Myocyte (in vitro differentiated cells): ENCODE measurements around the gene TPPP. TPM values are rescaled to one million over a fixed set of nuclear protein-coding genes. Genes with fewer than 3 reads are reported as not detected.

ENCODE experiments used
- total RNA-seq: library from RNA; depleted of rRNA; stranded (reverse); fragments of >200 nt; gene quantifications from 2 replicates; pipeline ENCODE4 v1.2.3, GENCODE V29; 2014

The TPPP gene
- total RNA-seq, 1 donor from 2014 or later: 0.24 TPM

Other genes starting within 250 kb of the TPPP start
- 5.4 and 6.8 TPM in 2 replicates for gene SLC9A3, start 168.9 kb downstream of the TPPP start, total RNA-seq
- gene CEP72, start 81.0 kb downstream of the TPPP start, total RNA-seq: 2.3 and 2.6 TPM in 2 replicates
- gene ZDHHC11B, start 91.4 kb upstream of the TPPP start, total RNA-seq: not detected in 2 replicates
- 0.37 and 0.73 TPM in 2 replicates for gene ZDHHC11, start 157.6 kb upstream of the TPPP start, total RNA-seq
- gene BRD9, start 199.4 kb upstream of the TPPP start, total RNA-seq: 29.2 and 30.9 TPM in 2 replicates
- gene TRIP13, start 199.5 kb upstream of the TPPP start, total RNA-seq: 3.5 and 4.5 TPM in 2 replicates